ENCODE results near the gene ANK2.

- TF ChIP-seq, protein P1, sequence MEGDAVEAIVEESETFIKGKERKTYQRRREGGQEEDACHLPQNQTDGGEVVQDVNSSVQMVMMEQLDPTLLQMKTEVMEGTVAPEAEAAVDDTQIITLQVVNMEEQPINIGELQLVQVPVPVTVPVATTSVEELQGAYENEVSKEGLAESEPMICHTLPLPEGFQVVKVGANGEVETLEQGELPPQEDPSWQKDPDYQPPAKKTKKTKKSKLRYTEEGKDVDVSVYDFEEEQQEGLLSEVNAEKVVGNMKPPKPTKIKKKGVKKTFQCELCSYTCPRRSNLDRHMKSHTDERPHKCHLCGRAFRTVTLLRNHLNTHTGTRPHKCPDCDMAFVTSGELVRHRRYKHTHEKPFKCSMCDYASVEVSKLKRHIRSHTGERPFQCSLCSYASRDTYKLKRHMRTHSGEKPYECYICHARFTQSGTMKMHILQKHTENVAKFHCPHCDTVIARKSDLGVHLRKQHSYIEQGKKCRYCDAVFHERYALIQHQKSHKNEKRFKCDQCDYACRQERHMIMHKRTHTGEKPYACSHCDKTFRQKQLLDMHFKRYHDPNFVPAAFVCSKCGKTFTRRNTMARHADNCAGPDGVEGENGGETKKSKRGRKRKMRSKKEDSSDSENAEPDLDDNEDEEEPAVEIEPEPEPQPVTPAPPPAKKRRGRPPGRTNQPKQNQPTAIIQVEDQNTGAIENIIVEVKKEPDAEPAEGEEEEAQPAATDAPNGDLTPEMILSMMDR (IDR thresholded peaks at IDR 0.05) = no peak
- no peak for TF ChIP-seq POLR2A (IDR thresholded peaks at IDR 0.05)
Measured at GRCh38 chr4:113173126-113173792, 123.8 kb downstream of the ANK2 start.
